Measurements from ENCODE around the gene SGCG.

Gene SGCG

GRCh38 chr13:23354520-23354919 is 173.7 kb downstream of the SGCG start:
- Histone ChIP-seq H3K4me1 (ENCODE audit: insufficient read depth, low read length, severe bottlenecking) (no peaks in the 10 kb centered on the region), H2AFZ (ENCODE audit: low read length) (no peak overlapping the region), H3K9me2 (ENCODE audit: low read depth, low read length) (no peaks in the 10 kb centered on the region), H3K79me2 (ENCODE audit: insufficient read depth, low read length) (no peaks in the 10 kb centered on the region), H3K4me2 (ENCODE audit: low read length) (no peak overlapping the region), H3F3A (ENCODE audit: insufficient read depth, low read length) (no peaks in the 10 kb centered on the region), H4K20me1 (ENCODE audit: insufficient read depth, low read length) (no peaks in the 10 kb centered on the region), H3K36me3 (ENCODE audit: insufficient read depth, low read length) (peaks cover 29% of the 10 kb centered on the region), H3K27ac (ENCODE audit: low read depth, low read length, poor library complexity, severe bottlenecking) (no peak overlapping the region), H3K9me3 (ENCODE audit: low read length) (no peaks in the 10 kb centered on the region), H3K27me3 (ENCODE audit: insufficient read depth, low read length) (no peaks in the 10 kb centered on the region), H3K4me3 (ENCODE audit: low read depth, low read length, poor library complexity, severe bottlenecking) (no peak overlapping the region), H3K9ac (ENCODE audit: low read length) (no peak overlapping the region)
- no peak for TF ChIP-seq CTCF (IDR thresholded peaks at IDR 0.05; ENCODE audit: low read length)
- no peak for TF ChIP-seq EZH2 (IDR thresholded peaks at IDR 0.05; ENCODE audit: borderline replicate concordance, low read length)

GRCh38 chr13:23356368-23356767 is 175.6 kb downstream of the SGCG start:
- H3K9me3 ChIP-seq (ENCODE audit: low read length): no peaks in the 10 kb centered on the region
- no peaks in the 10 kb centered on the region for H4K20me1 ChIP-seq (ENCODE audit: insufficient read depth, low read length)
- no peaks in the 10 kb centered on the region for H3F3A ChIP-seq (ENCODE audit: insufficient read depth, low read length)
- no peaks in the 10 kb centered on the region for H3K79me2 ChIP-seq (ENCODE audit: insufficient read depth, low read length)
- no peak overlapping the region for H3K9ac ChIP-seq (ENCODE audit: low read length)
- TF ChIP-seq EZH2 (IDR thresholded peaks at IDR 0.05; ENCODE audit: borderline replicate concordance, low read length) (no peak), CTCF (IDR thresholded peaks at IDR 0.05; ENCODE audit: low read length) (no peak)
- H3K27ac ChIP-seq (ENCODE audit: low read depth, low read length, poor library complexity, severe bottlenecking): no peak overlapping the region
- no peak overlapping the region for H2AFZ ChIP-seq (ENCODE audit: low read length)
- no peaks in the 10 kb centered on the region for H3K9me2 ChIP-seq (ENCODE audit: low read depth, low read length)
- H3K4me3 ChIP-seq (ENCODE audit: low read depth, low read length, poor library complexity, severe bottlenecking): no peak overlapping the region
- peaks cover 29% of the 10 kb centered on the region for H3K36me3 ChIP-seq (ENCODE audit: insufficient read depth, low read length)
- no peak overlapping the region for H3K4me2 ChIP-seq (ENCODE audit: low read length)
- H3K27me3 ChIP-seq (ENCODE audit: insufficient read depth, low read length): no peaks in the 10 kb centered on the region
- H3K4me1 ChIP-seq (ENCODE audit: insufficient read depth, low read length, severe bottlenecking): no peaks in the 10 kb centered on the region

GRCh38 chr13:23357349-23357748 is 176.6 kb downstream of the SGCG start:
- Histone ChIP-seq H3K79me2 (ENCODE audit: insufficient read depth, low read length) (no peaks in the 10 kb centered on the region), H3K4me2 (ENCODE audit: low read length) (no peak overlapping the region), H3K27ac (ENCODE audit: low read depth, low read length, poor library complexity, severe bottlenecking) (no peak overlapping the region), H3K36me3 (ENCODE audit: insufficient read depth, low read length) (peaks cover 29% of the 10 kb centered on the region), H3K9me2 (ENCODE audit: low read depth, low read length) (no peaks in the 10 kb centered on the region), H3K9ac (ENCODE audit: low read length) (no peak overlapping the region), H3K9me3 (ENCODE audit: low read length) (no peaks in the 10 kb centered on the region), H3K4me1 (ENCODE audit: insufficient read depth, low read length, severe bottlenecking) (no peaks in the 10 kb centered on the region), H2AFZ (ENCODE audit: low read length) (no peak overlapping the region), H3K27me3 (ENCODE audit: insufficient read depth, low read length) (no peaks in the 10 kb centered on the region), H4K20me1 (ENCODE audit: insufficient read depth, low read length) (no peaks in the 10 kb centered on the region), H3F3A (ENCODE audit: insufficient read depth, low read length) (no peaks in the 10 kb centered on the region), H3K4me3 (ENCODE audit: low read depth, low read length, poor library complexity, severe bottlenecking) (no peak overlapping the region)
- no peak for TF ChIP-seq EZH2 (IDR thresholded peaks at IDR 0.05; ENCODE audit: borderline replicate concordance, low read length)
- no peak for TF ChIP-seq CTCF (IDR thresholded peaks at IDR 0.05; ENCODE audit: low read length)
